Gastrocnemius medialis (tissue), 4 donors: ENCODE data around the gene TENT4B. TPM values are rescaled to one million over a fixed set of nuclear protein-coding genes. Genes with fewer than 3 reads are reported as not detected.

Source experiments
- ATAC-seq, 2 donors: fragments of 150-250 bp; one replicate each; pipeline ENCODE4 v1.9.1; 2016
- DNase-seq, 2 donors: peaks; one replicate each; pipeline ENCODE4 v3.0.0-alpha.2; 2019
- H3K27ac ChIP-seq, 4 donors: fragments of 200-600 bp; sonication (generic); 1 replicate in 1 of 4; 2 replicates in 3 of 4; pipeline ENCODE4 v1.5.1; 2016 to 2018; ENCODE audit warnings: mild to moderate bottlenecking in 2 of 4, moderate library complexity in 1 of 4
- H3K27me3 ChIP-seq, 3 donors: fragments of 200-600 bp; sonication (generic) in 2 of 3; 1 replicate in 1 of 3; 2 replicates in 2 of 3; pipeline versions ENCODE4 v1.5.1 to v1.6.0; 2016 to 2019; ENCODE audit warnings: mild to moderate bottlenecking in 1 of 3, moderate library complexity in 1 of 3
- H3K36me3 ChIP-seq, 2 donors: fragments of 200-600 bp; sonication (generic) in 1 of 2; one replicate each; pipeline ENCODE4 v1.5.1; 2017 to 2018
- H3K4me1 ChIP-seq, 2 donors: fragments of 200-600 bp; sonication (generic) in 1 of 2; one replicate each; pipeline ENCODE4 v1.5.1; 2016 to 2017; ENCODE audit warnings: mild to moderate bottlenecking in 2 of 2
- H3K4me3 ChIP-seq, 4 donors: fragments of 200-600 bp; sonication (generic) in 3 of 4; 1 replicate in 1 of 4; 2 replicates in 3 of 4; pipeline ENCODE4 v1.5.1; 2016 to 2019; ENCODE audit warnings: mild to moderate bottlenecking in 2 of 4
- H3K9me3 ChIP-seq, 3 donors: fragments of 200-600 bp; sonication (generic) in 2 of 3; 1 replicate in 1 of 3; 2 replicates in 2 of 3; pipeline ENCODE4 v1.5.1; 2016 to 2019
- POLR2A ChIP-seq, 2 donors: fragments of 450-650 bp; IDR thresholded peaks; one replicate each; pipeline ENCODE4 v1.6.1; 2017; ENCODE audit warnings: antibody characterized with exemption in 2 of 2, mild to moderate bottlenecking in 2 of 2, moderate library complexity in 2 of 2
- in situ Hi-C, 4 donors: fragments of 200-750 bp; cut with MboI; loops; one replicate each; pipeline versions ENCODE4 v1.15.0 to v1.8.0; 2017; ENCODE audit warnings: low sequenced_read_pairs in 4 of 4
- intact Hi-C: fragments of 100-400 bp; cut with DNase I; formaldehyde crosslinking; loops from one replicate; pipeline ENCODE4 v1.15.1; 2023; ENCODE audit warnings: low total_unique reads
- total RNA-seq, 4 donors: library from RNA; depleted of rRNA; stranded (reverse); fragments of >200 nt; gene quantifications; one replicate each; pipeline versions ENCODE4 v1.1.0 to v1.2.3, GENCODE V29; 2016
- TF ChIP-seq, protein P1 (sequence below), 5 experiments: fragments of 450-650 bp in 3 of 5; fragments of 200-600 bp in 2 of 5; sonication (generic) in 2 of 5; IDR thresholded peaks in 4 of 5; conservative IDR thresholded peaks in 1 of 5; 1 replicate in 4 of 5; 2 replicates in 1 of 5; pipeline ENCODE4 v1.5.1; 2016 to 2019; ENCODE audit warnings: antibody characterized with exemption in 5 of 5, mild to moderate bottlenecking in 3 of 5, moderate library complexity in 3 of 5

Gene TENT4B
- total RNA-seq, 4 donors from 2014 or later = 5.7 to 12.2 (median 7.0) TPM

DNA sequence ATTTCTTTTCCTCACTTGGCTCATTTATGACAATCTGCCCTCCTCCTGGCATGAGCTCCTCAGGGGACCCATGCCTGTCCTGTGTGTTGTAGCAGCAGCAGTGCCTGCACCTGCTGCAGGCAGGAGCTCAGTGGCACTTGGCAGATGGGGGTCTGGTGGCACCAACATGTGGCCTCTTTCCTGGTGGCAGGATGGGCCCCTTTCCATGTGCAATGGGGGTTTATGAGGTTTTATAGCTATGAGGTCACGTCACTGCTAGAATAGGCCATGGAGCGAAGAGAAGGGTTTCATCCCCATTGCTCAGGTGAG lies 120.2 kb downstream of the TENT4B start:
- ATAC-seq (no peak), DNase-seq (peak in 1 of 2 donors; percentile 5)
- in situ Hi-C loops = no loop called here
- intact Hi-C loops = no loop called here
- no peaks in the 10 kb centered on the region for H3K27me3 ChIP-seq
- H3K9me3 ChIP-seq = no peaks in the 10 kb centered on the region
- H3K27ac ChIP-seq = no peak overlapping the region
- TF ChIP-seq, protein P1, sequence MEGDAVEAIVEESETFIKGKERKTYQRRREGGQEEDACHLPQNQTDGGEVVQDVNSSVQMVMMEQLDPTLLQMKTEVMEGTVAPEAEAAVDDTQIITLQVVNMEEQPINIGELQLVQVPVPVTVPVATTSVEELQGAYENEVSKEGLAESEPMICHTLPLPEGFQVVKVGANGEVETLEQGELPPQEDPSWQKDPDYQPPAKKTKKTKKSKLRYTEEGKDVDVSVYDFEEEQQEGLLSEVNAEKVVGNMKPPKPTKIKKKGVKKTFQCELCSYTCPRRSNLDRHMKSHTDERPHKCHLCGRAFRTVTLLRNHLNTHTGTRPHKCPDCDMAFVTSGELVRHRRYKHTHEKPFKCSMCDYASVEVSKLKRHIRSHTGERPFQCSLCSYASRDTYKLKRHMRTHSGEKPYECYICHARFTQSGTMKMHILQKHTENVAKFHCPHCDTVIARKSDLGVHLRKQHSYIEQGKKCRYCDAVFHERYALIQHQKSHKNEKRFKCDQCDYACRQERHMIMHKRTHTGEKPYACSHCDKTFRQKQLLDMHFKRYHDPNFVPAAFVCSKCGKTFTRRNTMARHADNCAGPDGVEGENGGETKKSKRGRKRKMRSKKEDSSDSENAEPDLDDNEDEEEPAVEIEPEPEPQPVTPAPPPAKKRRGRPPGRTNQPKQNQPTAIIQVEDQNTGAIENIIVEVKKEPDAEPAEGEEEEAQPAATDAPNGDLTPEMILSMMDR (IDR thresholded peaks at IDR 0.05 in 4 of 5, conservative IDR thresholded peaks at IDR 0.05 in 1 of 5) = no peak
- no peaks in the 10 kb centered on the region for H3K36me3 ChIP-seq
- no peak overlapping the region for H3K4me3 ChIP-seq
- H3K4me1 ChIP-seq = no peaks in the 10 kb centered on the region

DNA sequence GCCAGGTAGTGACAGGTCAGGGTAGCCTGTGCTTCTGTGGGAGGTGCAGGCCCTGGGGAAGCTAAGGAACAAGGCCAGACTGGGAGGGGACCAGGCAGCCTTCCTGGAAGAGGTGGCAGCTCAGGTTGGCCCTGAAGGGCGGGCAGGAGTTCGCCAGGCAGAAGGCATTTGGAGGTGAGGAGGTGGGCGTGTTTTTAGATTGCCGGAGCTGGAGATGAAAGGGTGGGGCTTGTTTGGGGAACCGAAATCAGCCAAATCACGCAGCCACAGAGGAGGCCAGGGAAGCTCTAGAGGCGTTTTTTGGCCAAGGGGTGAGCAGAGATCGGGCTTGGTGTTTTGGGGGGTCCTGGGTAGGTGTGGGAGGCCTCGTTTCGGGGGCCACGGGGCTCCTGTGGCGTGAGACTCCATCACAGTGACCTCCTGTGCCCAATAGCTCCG lies 120.8 kb downstream of the TENT4B start:
- no peaks in the 10 kb centered on the region for H3K36me3 ChIP-seq
- no peaks in the 10 kb centered on the region for H3K9me3 ChIP-seq
- in situ Hi-C loops = no loop called here
- DNase-seq = peak in 1 of 2 donors; percentile 14
- intact Hi-C loops = no loop called here
- H3K27ac ChIP-seq = peak overlapping the region in 1 of 4 donors; percentile 36
- no peak for TF ChIP-seq POLR2A (IDR thresholded peaks at IDR 0.05)
- TF ChIP-seq, protein P1 (IDR thresholded peaks at IDR 0.05 in 4 of 5, conservative IDR thresholded peaks at IDR 0.05 in 1 of 5) = no peak
- no peaks in the 10 kb centered on the region for H3K27me3 ChIP-seq
- ATAC-seq = no peak
- no peaks in the 10 kb centered on the region for H3K4me1 ChIP-seq
- H3K4me3 ChIP-seq = peak overlapping the region in 1 of 4 donors; percentile 37

DNA sequence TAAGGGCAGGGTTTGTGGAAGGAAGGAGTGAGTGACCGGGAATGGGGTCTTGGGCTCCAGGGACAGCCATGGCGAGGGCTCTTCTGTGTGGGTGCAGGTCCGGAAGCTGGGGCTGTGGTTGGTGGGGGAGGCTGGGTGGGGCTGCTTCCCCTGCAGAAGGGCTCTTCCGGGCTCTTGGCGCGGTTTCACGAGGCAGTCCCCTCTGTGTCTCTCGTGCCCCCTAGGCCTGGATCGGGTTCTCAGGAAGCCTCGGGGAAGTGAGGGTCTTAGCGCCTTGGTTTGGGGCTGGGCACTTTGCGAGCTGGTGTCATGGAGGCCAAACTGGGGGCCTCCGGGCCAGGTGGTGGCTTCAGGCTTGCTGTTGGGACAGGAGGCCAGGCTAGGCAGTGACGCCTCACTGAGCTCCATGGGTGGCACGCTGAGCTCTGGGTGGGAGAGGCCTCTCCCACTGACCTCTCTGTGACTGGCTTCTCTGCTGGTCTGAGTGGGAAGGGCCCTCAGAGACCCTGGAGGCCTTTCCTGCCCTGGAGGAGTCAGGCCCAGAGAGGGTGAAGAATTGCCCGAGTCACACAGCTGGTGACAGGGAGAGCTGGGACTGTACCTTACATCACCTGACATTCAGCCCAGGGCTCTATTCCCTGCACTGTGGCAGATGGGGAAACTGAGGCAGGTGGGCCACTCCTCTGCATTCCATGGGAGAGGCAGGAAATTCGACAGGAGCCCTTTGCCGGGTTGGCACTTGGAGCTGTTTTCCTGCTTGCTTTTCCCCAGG lies 121.4 kb downstream of the TENT4B start:
- no peak for TF ChIP-seq POLR2A (IDR thresholded peaks at IDR 0.05)
- TF ChIP-seq, protein P1 (IDR thresholded peaks at IDR 0.05 in 4 of 5, conservative IDR thresholded peaks at IDR 0.05 in 1 of 5) = no peak
- Histone ChIP-seq H3K9me3 (no peaks in the 10 kb centered on the region), H3K27ac (peak overlapping the region in 3 of 4 donors; percentile 26 to 48 (median 36)), H3K27me3 (no peaks in the 10 kb centered on the region), H3K36me3 (no peaks in the 10 kb centered on the region), H3K4me3 (peak overlapping the region in 1 of 4 donors; percentile 37), H3K4me1 (no peaks in the 10 kb centered on the region)
- in situ Hi-C loops (no loop called here), intact Hi-C loops (no loop called here)
- DNase-seq (peak in 1 of 2 donors; percentile 9), ATAC-seq (no peak)

DNA sequence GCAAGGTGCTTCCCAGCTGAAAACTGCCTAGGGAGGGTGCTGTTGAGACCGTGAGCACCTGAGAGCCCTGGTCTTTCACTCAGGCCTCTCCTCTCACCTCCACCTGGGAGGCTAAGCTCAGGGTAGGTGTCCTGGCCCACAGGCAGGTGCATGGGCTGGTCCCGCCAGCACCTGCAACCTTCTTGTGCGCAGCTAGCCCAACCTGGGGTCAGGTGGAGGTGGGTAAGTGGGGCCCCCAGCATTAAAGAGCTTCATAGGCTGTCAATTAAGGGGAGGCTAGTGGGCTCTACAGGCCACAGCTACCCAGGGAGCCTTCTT lies 122.0 kb downstream of the TENT4B start:
- no peak for DNase-seq
- TF ChIP-seq, protein P1 (IDR thresholded peaks at IDR 0.05 in 4 of 5, conservative IDR thresholded peaks at IDR 0.05 in 1 of 5) = no peak
- no peak for TF ChIP-seq POLR2A (IDR thresholded peaks at IDR 0.05)
- ATAC-seq = no peak
- intact Hi-C loops (no loop called here), in situ Hi-C loops (no loop called here)
- H3K9me3 ChIP-seq = no peaks in the 10 kb centered on the region
- no peaks in the 10 kb centered on the region for H3K36me3 ChIP-seq
- H3K4me3 ChIP-seq = peak overlapping the region in 1 of 4 donors; percentile 37
- no peaks in the 10 kb centered on the region for H3K27me3 ChIP-seq
- H3K27ac ChIP-seq = peak overlapping the region in 1 of 4 donors; percentile 36
- H3K4me1 ChIP-seq = no peaks in the 10 kb centered on the region
